Endothelial cell of umbilical vein (primary cell): ENCODE results near the gene ANKFN1.

ENCODE experiments used
- CTCF ChIP-seq, 2 donors: IDR thresholded peaks; 1 replicate in 1 of 2; 2 replicates in 1 of 2; pipeline ENCODE4 v1.5.1; 2011; ENCODE audit warnings: low read length in 2 of 2, mild to moderate bottlenecking in 2 of 2, moderate library complexity in 2 of 2, control low read depth in 1 of 2, inconsistent platforms in 1 of 2, low read depth in 1 of 2; ENCODE audit not compliant: insufficient read depth in 1 of 2; ENCODE audit errors: extremely low read depth in 1 of 2
- EZH2 ChIP-seq: IDR thresholded peaks from 2 replicates; pipeline ENCODE4 v1.6.1; 2012; ENCODE audit warnings: borderline replicate concordance, low read depth, mild to moderate bottlenecking, moderate library complexity, low read length, inconsistent platforms; ENCODE audit not compliant: severe bottlenecking
- JUN ChIP-seq: IDR thresholded peaks from 2 replicates; pipeline ENCODE4 v1.6.1; 2011; ENCODE audit warnings: borderline replicate concordance, low read depth; ENCODE audit not compliant: insufficient read length, insufficient read depth
- POLR2A ChIP-seq: IDR thresholded peaks from 2 replicates; pipeline ENCODE4 v1.6.1; 2012; ENCODE audit warnings: low read depth, mild to moderate bottlenecking, control low read depth, low read length
- TF ChIP-seq, protein P1 (sequence below): IDR thresholded peaks from 2 replicates; pipeline ENCODE4 v1.6.1; 2011; ENCODE audit not compliant: insufficient read depth, insufficient read length

- TF ChIP-seq CTCF (IDR thresholded peaks at IDR 0.05; ENCODE audit: extremely low read depth in 1 of 2, insufficient read depth in 1 of 2, low read depth in 1 of 2, low read length in 2 of 2) (no peak), POLR2A (no peak), EZH2 (no peak), JUN (no peak)
- TF ChIP-seq, protein P1, sequence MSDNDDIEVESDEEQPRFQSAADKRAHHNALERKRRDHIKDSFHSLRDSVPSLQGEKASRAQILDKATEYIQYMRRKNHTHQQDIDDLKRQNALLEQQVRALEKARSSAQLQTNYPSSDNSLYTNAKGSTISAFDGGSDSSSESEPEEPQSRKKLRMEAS: no peak
These were observed 145.6 kb downstream of the ANKFN1 start for GRCh38 chr17:56298846-56299245.
